WTC11 (cell line): ENCODE measurements around the gene MED27. TPM values are rescaled to one million over a fixed set of nuclear protein-coding genes. Genes with fewer than 3 reads are reported as not detected.

Experiments used
- ATAC-seq: fragments of 200-7000 bp; cut with Tn5 transposase; 2 replicates; pipeline ENCODE4 v1.10.0; 2021; ENCODE audit warnings: mild to moderate bottlenecking, moderate library complexity
- CTCF ChIA-PET: fragments of 300-600 bp; sonication (Branson Sonifier 250); formaldehyde crosslinking; loops from one replicate; lab custom pipeline; 2021; ENCODE audit warnings: antibody characterized with exemption; lab: Charles Lee
- POLR2A ChIA-PET: fragments of 350-600 bp; sonication (Branson Sonifier 250); formaldehyde crosslinking; loops from one replicate; lab custom pipeline; 2021; ENCODE audit warnings: antibody characterized with exemption; lab: Charles Lee
- DNase-seq: peaks from one replicate; pipeline ENCODE4 v3.0.0; 2021; ENCODE audit warnings: low spot score
- H3K27ac Mint-ChIP-seq: 2 replicates; pipeline ENCODE4 v1.8.0; 2021; ENCODE audit warnings: mixed read lengths
- H3K27me3 Mint-ChIP-seq: 2 replicates; pipeline ENCODE4 v1.8.0; 2021; ENCODE audit warnings: low read depth, mild to moderate bottlenecking, moderate library complexity, mixed read lengths
- H3K36me3 Mint-ChIP-seq: 2 replicates; pipeline ENCODE4 v1.8.0; 2021; ENCODE audit warnings: mixed read lengths
- H3K4me1 Mint-ChIP-seq: 2 replicates; pipeline ENCODE4 v1.8.0; 2022; ENCODE audit warnings: mixed read lengths
- H3K4me3 Mint-ChIP-seq: 2 replicates; pipeline ENCODE4 v1.8.0; 2021; ENCODE audit warnings: mild to moderate bottlenecking, moderate library complexity, mixed read lengths
- H3K9me3 Mint-ChIP-seq: 2 replicates; pipeline ENCODE4 v1.8.0; 2021; ENCODE audit warnings: mixed read lengths
- AFF4 ChIP-seq: sonication (generic); formaldehyde crosslinking; IDR thresholded peaks from 2 replicates; pipeline ENCODE4 v1.8.1; 2023; ENCODE audit warnings: mild to moderate bottlenecking, missing genetic modification reagents, borderline replicate concordance
- FOXK1 ChIP-seq: sonication (generic); formaldehyde crosslinking; IDR thresholded peaks from 2 replicates; pipeline ENCODE4 v1.8.0; 2022; ENCODE audit warnings: mild to moderate bottlenecking, moderate library complexity, missing genetic modification reagents
- FOXP1 ChIP-seq: sonication (generic); formaldehyde crosslinking; IDR thresholded peaks from 2 replicates; pipeline ENCODE4 v1.8.0; 2022; ENCODE audit warnings: missing genetic modification reagents, mild to moderate bottlenecking, moderate library complexity, borderline replicate concordance
- IRF2 ChIP-seq: sonication (generic); formaldehyde crosslinking; IDR thresholded peaks from 2 replicates; pipeline ENCODE4 v1.8.0; 2022; ENCODE audit warnings: low read depth, missing genetic modification reagents, borderline replicate concordance
- JUN ChIP-seq: sonication (generic); formaldehyde crosslinking; IDR thresholded peaks from 2 replicates; pipeline ENCODE4 v1.8.0; 2023; ENCODE audit warnings: mild to moderate bottlenecking, missing genetic modification reagents
- NFATC4 ChIP-seq: fragments of 250-450 bp; sonication (Bioruptor Pico); IDR thresholded peaks from 2 replicates; pipeline ENCODE4 v1.9.0; 2021; ENCODE audit warnings: mild to moderate bottlenecking
- NR3C1 ChIP-seq: sonication (generic); formaldehyde crosslinking; conservative IDR thresholded peaks from 2 replicates; pipeline ENCODE4 v1.8.1; 2023; ENCODE audit warnings: low read depth, mild to moderate bottlenecking, missing genetic modification reagents
- PRDM15 ChIP-seq: sonication (generic); formaldehyde crosslinking; IDR thresholded peaks from 2 replicates; pipeline ENCODE4 v1.8.0; 2022; ENCODE audit warnings: missing genetic modification reagents
- PRRX2 ChIP-seq: fragments of 250-450 bp; sonication (Bioruptor Pico); IDR thresholded peaks from 2 replicates; pipeline ENCODE4 v1.8.0; 2021; ENCODE audit warnings: mild to moderate bottlenecking
- RORB ChIP-seq: fragments of 250-450 bp; sonication (Bioruptor Pico); IDR thresholded peaks from 2 replicates; pipeline ENCODE4 v1.9.0; 2021; ENCODE audit warnings: mild to moderate bottlenecking
- TP53 ChIP-seq: sonication (generic); formaldehyde crosslinking; IDR thresholded peaks from 2 replicates; pipeline ENCODE4 v1.8.1; 2023; ENCODE audit warnings: mild to moderate bottlenecking, missing genetic modification reagents
- USF1 ChIP-seq: sonication (generic); formaldehyde crosslinking; IDR thresholded peaks from 2 replicates; pipeline ENCODE4 v1.8.0; 2022; ENCODE audit warnings: mild to moderate bottlenecking, missing genetic modification reagents
- ZNF263 ChIP-seq: sonication (generic); formaldehyde crosslinking; IDR thresholded peaks from 2 replicates; pipeline ENCODE4 v1.8.1; 2022; ENCODE audit warnings: low read depth, mild to moderate bottlenecking, moderate library complexity, missing genetic modification reagents
- ZNF425 ChIP-seq: fragments of 250-450 bp; sonication (Bioruptor Pico); conservative IDR thresholded peaks from 2 replicates; pipeline ENCODE4 v1.9.0; 2021; ENCODE audit warnings: mild to moderate bottlenecking
- ZSCAN18 ChIP-seq: fragments of 250-450 bp; sonication (Bioruptor Pico); IDR thresholded peaks from 2 replicates; pipeline ENCODE4 v2.1.2; 2022; ENCODE audit warnings: mild to moderate bottlenecking, moderate library complexity
- total RNA-seq: library from RNA; stranded (reverse); gene quantifications from 3 replicates; pipeline ENCODE4 v1.2.3, GENCODE V29; 2021
- TF ChIP-seq, protein P1 (sequence below): sonication (generic); formaldehyde crosslinking; conservative IDR thresholded peaks from 2 replicates; pipeline ENCODE4 v1.8.1; 2022; ENCODE audit warnings: mild to moderate bottlenecking, missing genetic modification reagents

The MED27 gene
- total RNA-seq, 1 experiment from 2014 or later = 27.9 TPM

DNA sequence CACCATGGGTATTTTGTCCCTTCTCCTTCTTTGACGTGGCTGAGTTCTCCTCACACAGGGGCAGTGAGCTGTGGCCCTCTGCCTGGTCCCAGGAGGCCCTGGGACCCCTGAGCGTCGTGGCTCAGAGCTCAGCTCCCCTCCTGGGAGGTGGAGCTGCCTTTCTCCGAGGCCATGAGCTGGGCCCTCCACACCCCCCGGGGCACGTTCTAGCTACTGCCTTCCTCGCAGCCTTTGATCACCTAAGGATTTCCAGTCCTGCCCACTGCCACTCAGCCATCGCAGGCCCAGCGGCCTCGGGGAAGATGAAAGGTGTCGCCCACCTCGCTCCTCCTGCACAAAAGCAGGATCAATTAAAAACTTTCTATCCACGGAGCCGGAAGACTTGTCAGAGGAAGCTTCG lies 244.9 kb downstream of the MED27 start:
- H3K27ac Mint-ChIP-seq = no peak overlapping the region
- no peak for TF ChIP-seq ZSCAN18
- no peak for TF ChIP-seq JUN
- TF ChIP-seq TP53 (CRISPR knock-in tag) = no peak
- TF ChIP-seq NFATC4 (CRISPR knock-in tag) = no peak
- no peak for TF ChIP-seq PRRX2
- TF ChIP-seq, protein P1, sequence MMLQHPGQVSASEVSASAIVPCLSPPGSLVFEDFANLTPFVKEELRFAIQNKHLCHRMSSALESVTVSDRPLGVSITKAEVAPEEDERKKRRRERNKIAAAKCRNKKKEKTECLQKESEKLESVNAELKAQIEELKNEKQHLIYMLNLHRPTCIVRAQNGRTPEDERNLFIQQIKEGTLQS (CRISPR knock-in tag) = no peak
- TF ChIP-seq FOXK1 (CRISPR knock-in tag) = no peak
- no peak for TF ChIP-seq ZNF425 (CRISPR knock-in tag)
- TF ChIP-seq RORB (CRISPR knock-in tag) = no peak
- no peak for TF ChIP-seq AFF4 (CRISPR knock-in tag)
- TF ChIP-seq ZNF263 (CRISPR knock-in tag) = no peak
- TF ChIP-seq FOXP1 (CRISPR knock-in tag) = no peak
- no peak for TF ChIP-seq USF1
- TF ChIP-seq, all 79 proteins: peak for 0
- POLR2A ChIA-PET = no interaction called here

DNA sequence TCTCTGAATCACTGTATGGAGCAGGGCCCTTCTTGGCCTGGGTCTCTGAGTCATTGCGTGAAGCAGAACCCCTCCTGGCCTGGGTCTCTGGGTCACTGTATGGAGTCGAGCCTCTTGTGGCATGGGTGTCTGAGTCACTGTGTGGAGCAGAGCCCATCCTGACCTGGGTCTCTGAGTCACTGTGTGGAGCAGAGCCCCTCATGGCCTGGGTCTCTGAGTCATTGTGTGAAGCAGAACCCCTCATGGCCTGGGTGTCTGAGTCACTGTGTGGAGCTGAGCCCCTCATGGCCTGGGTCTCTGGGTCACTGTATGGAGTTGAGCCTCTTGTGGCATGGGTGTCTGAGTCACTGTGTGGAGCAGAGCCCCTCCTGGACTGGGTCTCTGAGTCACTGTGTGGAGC lies 245.8 kb downstream of the MED27 start:
- H3K36me3 Mint-ChIP-seq = peaks cover 4% of the 10 kb centered on the region; the same call in 1 of the 2 replicates
- ATAC-seq = no peak

More for the DNA sequence above, 244.9 kb downstream of the MED27 start:
- Mint-ChIP-seq H3K4me3 (no peak overlapping the region), H3K9me3 (peaks cover 9% of the 10 kb centered on the region), H3K4me1 (peaks cover 14% of the 10 kb centered on the region), H3K27me3 (peaks cover 5% of the 10 kb centered on the region; the same call in 1 of the 2 replicates), H3K36me3 (peaks cover 4% of the 10 kb centered on the region; the same call in 1 of the 2 replicates)
- DNase-seq (no peak), ATAC-seq (no peak)
- CTCF ChIA-PET = interaction anchor here (0.9 to 1.8 kb wide), 4 partner anchors 19 to 418 kb away, joined by 3 to 7 read pairs (median 3); no protein-coding TSS in a partner anchor

More for the DNA sequence above, 245.8 kb downstream of the MED27 start:
- H3K4me1 Mint-ChIP-seq = peaks cover 14% of the 10 kb centered on the region
- H3K27ac Mint-ChIP-seq = no peak overlapping the region
- no peak overlapping the region for H3K4me3 Mint-ChIP-seq
- H3K9me3 Mint-ChIP-seq = peaks cover 9% of the 10 kb centered on the region
- CTCF ChIA-PET = no interaction called here
- peaks cover 5% of the 10 kb centered on the region; the same call in 1 of the 2 replicates for H3K27me3 Mint-ChIP-seq
- TF ChIP-seq RORB (CRISPR knock-in tag) = no peak
- TF ChIP-seq IRF2 (CRISPR knock-in tag) = no peak
- no peak for TF ChIP-seq PRDM15 (CRISPR knock-in tag)
- no peak for TF ChIP-seq NR3C1 (CRISPR knock-in tag)
- no peak for DNase-seq
- POLR2A ChIA-PET = no interaction called here
